ENCODE measurements around the gene TENT4A.

DNA sequence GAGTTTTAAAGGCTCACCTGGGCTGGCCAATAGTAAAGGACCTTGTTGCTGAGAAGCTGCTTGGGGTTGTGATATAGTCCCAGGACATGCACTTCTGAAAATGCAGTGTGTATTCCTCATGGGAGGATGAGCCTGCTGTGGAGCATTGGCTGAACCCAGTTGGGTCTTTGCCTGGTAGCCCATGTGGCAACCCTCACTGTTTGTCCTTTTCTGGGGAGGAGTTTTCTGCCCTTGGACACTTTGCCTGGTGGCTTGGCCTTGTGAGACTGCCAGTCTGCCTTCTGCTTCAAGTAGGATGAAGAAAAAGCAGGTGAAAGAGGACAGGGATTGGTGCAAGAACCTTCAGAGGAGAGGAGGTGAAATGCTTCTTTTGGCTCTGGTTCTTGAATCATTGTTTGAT lies 4.0 kb downstream of the TENT4A start:
- TF ChIP-seq, protein P1, sequence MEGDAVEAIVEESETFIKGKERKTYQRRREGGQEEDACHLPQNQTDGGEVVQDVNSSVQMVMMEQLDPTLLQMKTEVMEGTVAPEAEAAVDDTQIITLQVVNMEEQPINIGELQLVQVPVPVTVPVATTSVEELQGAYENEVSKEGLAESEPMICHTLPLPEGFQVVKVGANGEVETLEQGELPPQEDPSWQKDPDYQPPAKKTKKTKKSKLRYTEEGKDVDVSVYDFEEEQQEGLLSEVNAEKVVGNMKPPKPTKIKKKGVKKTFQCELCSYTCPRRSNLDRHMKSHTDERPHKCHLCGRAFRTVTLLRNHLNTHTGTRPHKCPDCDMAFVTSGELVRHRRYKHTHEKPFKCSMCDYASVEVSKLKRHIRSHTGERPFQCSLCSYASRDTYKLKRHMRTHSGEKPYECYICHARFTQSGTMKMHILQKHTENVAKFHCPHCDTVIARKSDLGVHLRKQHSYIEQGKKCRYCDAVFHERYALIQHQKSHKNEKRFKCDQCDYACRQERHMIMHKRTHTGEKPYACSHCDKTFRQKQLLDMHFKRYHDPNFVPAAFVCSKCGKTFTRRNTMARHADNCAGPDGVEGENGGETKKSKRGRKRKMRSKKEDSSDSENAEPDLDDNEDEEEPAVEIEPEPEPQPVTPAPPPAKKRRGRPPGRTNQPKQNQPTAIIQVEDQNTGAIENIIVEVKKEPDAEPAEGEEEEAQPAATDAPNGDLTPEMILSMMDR (IDR thresholded peaks at IDR 0.05): no peak
- no peak for TF ChIP-seq POLR2A (IDR thresholded peaks at IDR 0.05)
